MCF 10A (cell line): Measurements from ENCODE around the gene SRGAP3. TPM values are rescaled to one million over a fixed set of nuclear protein-coding genes. Genes with fewer than 3 reads are reported as not detected.

ENCODE experiments used
- BruUV-seq: library from RNA; stranded (reverse); fragments of 400-500 nt; replicated peaks from 2 replicates; lab custom pipeline; 2021; lab: Mats Ljungman, UMichigan
- CTCF ChIA-PET: fragments of 300-600 bp; sonication (Branson Sonifier 250); formaldehyde crosslinking; extraction: SDS; loops from one replicate; lab custom pipeline; 2021; ENCODE audit warnings: antibody characterized with exemption, inconsistent platforms; lab: Yijun Ruan, JAX
- POLR2A ChIA-PET: fragments of 300-600, 350-650 bp; sonication (Branson Sonifier 250); formaldehyde crosslinking; extraction: SDS; loops from one replicate; lab custom pipeline; 2020; ENCODE audit warnings: antibody characterized with exemption, inconsistent platforms; lab: Yijun Ruan, JAX
- DNase-seq: peaks from one replicate; pipeline ENCODE4 v3.0.0-alpha.2; 2018; ENCODE audit not compliant: unreplicated experiment
- H3K27ac Mint-ChIP-seq: one replicate; pipeline ENCODE4 v1.8.0; 2022; ENCODE audit warnings: mild to moderate bottlenecking, low read depth, mixed read lengths; ENCODE audit not compliant: unreplicated experiment
- H3K27me3 Mint-ChIP-seq: one replicate; pipeline ENCODE4 v1.8.0; 2022; ENCODE audit warnings: mixed read lengths; ENCODE audit not compliant: insufficient read depth, unreplicated experiment
- H3K36me3 Mint-ChIP-seq: one replicate; pipeline ENCODE4 v1.8.0; 2022; ENCODE audit warnings: mild to moderate bottlenecking, moderate library complexity, mixed read lengths; ENCODE audit not compliant: insufficient read depth, unreplicated experiment
- H3K4me1 Mint-ChIP-seq: one replicate; pipeline ENCODE4 v1.8.0; 2022; ENCODE audit warnings: mixed read lengths; ENCODE audit not compliant: insufficient read depth, unreplicated experiment
- H3K4me3 Mint-ChIP-seq: one replicate; pipeline ENCODE4 v1.8.0; 2022; ENCODE audit warnings: mild to moderate bottlenecking, moderate library complexity, mixed read lengths; ENCODE audit not compliant: unreplicated experiment
- H3K9me3 Mint-ChIP-seq: one replicate; pipeline ENCODE4 v1.8.0; 2022; ENCODE audit warnings: mixed read lengths; ENCODE audit not compliant: unreplicated experiment
- intact Hi-C: fragments of 100-400 bp; cut with micrococcal nuclease; formaldehyde crosslinking; loops from 2 replicates; pipeline ENCODE4 v1.14.1; 2022
- total RNA-seq: library from RNA; stranded (reverse); gene quantifications from 2 replicates; pipeline ENCODE4 v1.2.3, GENCODE V29; 2022
- TF ChIP-seq, protein P1 (sequence below): fragments of 200-600 bp; IDR thresholded peaks from one replicate; pipeline ENCODE4 v1.8.0; 2022; ENCODE audit warnings: antibody characterized with exemption, mild to moderate bottlenecking; ENCODE audit not compliant: unreplicated experiment

The SRGAP3 gene
- total RNA-seq, 1 experiment from 2014 or later: 19.8 TPM

DNA sequence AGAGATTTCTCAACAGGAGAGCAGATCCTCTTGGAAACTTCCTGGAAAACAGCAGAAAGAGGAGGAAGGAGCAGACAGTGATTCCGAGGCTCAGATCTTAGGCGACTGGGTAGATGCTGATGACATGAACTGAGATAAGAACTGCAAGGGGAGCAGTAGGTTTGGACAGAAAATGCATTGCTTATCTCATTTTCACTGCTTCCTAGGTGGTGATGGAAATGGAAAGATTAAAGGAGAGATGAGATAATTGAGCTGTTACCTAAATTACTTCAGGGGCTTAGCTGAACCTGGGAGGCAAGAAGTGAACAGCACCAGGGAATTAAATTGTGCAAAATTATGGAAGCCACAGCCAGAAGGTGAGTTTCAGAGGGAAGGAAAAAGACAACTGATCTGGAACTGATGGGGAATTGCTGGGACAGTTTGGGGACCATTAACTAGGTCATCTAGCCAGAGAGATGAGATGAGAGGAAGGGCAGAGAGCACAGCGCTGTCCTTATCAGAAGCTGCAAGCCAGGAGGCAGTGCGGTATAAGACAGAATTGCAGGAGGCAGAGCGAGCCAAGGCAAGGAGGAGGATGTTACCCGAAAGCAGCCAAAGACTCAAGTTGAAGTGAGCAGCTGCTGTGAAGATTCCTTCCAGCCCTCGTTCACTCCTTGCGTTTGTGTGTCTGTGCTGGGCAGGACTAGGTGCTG is 140.4 kb downstream of the SRGAP3 start:
- no peak for DNase-seq
- ChIA-PET POLR2A (interaction anchor here (0.7 kb wide), 2 partner anchors 58 to 144 kb away, joined by 3 read pairs; no protein-coding TSS in a partner anchor), CTCF (interaction anchor here (0.6 kb wide), 2 partner anchors 24 to 176 kb away, joined by 3 to 5 read pairs; no protein-coding TSS in a partner anchor)
- intact Hi-C loops: no loop called here
- no TSS peak for BruUV-seq
- no peaks in the 10 kb centered on the region for H3K9me3 Mint-ChIP-seq
- peaks cover 11% of the 10 kb centered on the region for H3K36me3 Mint-ChIP-seq
- peaks cover 5% of the 10 kb centered on the region for H3K4me1 Mint-ChIP-seq
- H3K4me3 Mint-ChIP-seq: no peak overlapping the region
- H3K27me3 Mint-ChIP-seq: no peaks in the 10 kb centered on the region
- H3K27ac Mint-ChIP-seq: no peak overlapping the region
- TF ChIP-seq, protein P1, sequence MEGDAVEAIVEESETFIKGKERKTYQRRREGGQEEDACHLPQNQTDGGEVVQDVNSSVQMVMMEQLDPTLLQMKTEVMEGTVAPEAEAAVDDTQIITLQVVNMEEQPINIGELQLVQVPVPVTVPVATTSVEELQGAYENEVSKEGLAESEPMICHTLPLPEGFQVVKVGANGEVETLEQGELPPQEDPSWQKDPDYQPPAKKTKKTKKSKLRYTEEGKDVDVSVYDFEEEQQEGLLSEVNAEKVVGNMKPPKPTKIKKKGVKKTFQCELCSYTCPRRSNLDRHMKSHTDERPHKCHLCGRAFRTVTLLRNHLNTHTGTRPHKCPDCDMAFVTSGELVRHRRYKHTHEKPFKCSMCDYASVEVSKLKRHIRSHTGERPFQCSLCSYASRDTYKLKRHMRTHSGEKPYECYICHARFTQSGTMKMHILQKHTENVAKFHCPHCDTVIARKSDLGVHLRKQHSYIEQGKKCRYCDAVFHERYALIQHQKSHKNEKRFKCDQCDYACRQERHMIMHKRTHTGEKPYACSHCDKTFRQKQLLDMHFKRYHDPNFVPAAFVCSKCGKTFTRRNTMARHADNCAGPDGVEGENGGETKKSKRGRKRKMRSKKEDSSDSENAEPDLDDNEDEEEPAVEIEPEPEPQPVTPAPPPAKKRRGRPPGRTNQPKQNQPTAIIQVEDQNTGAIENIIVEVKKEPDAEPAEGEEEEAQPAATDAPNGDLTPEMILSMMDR: no peak

DNA sequence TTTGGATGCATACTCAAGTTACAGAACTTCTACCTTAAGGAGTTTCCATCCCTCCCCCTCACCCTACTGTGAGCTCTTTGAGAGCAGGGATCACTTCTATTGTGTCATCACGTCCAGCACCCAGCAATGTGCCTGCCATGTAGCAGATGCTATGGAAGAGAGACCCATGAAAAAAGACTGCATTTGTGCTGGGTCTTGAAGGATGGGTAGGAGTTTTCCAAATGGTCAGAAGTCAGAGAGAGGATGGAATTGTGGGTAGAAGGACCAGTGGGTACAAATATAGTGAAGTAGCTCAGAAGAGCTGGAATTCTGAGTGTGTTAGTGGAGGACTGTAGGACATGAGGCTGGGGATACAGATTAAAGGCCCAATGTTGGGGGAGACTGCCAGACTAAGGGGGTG is 141.7 kb downstream of the SRGAP3 start:
- Mint-ChIP-seq H3K4me3 (no peak overlapping the region), H3K27me3 (no peaks in the 10 kb centered on the region), H3K4me1 (peaks cover 5% of the 10 kb centered on the region), H3K27ac (no peak overlapping the region), H3K9me3 (no peaks in the 10 kb centered on the region), H3K36me3 (peaks cover 14% of the 10 kb centered on the region)
- TF ChIP-seq, protein P1: no peak
- ChIA-PET POLR2A (no interaction called here), CTCF (interaction anchor here (0.7 kb wide), 1 partner anchor 104 kb away, joined by 3 read pairs; no protein-coding TSS in a partner anchor)
- DNase-seq: no peak
- BruUV-seq: no TSS peak
- intact Hi-C loops: no loop called here

DNA sequence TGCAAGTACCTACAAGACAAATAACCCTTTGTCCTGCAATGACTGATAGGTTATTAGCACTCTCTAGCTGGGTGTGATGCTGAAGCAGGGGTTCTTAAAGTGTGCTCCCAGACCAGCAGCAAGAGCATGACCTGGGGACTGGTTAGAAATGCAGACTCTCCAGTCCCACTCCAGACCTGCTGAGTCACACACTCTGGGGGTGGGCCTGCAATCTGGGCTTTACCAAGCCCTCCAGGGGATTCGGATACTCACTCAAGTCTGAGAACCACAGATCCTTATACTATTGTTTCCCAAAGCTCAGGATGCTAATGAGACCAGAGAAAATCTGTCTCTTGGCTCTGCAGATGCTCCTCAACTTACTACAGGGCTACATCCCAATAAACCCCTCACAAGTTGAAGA is 144.0 kb downstream of the SRGAP3 start:
- H3K4me3 Mint-ChIP-seq: no peak overlapping the region
- TF ChIP-seq, protein P1: no peak
- H3K27me3 Mint-ChIP-seq: no peaks in the 10 kb centered on the region
- CTCF ChIA-PET: no interaction called here
- intact Hi-C loops: no loop called here
- H3K36me3 Mint-ChIP-seq: peaks cover 9% of the 10 kb centered on the region
- BruUV-seq: no TSS peak
- no peak overlapping the region for H3K27ac Mint-ChIP-seq
- DNase-seq: no peak
- no peaks in the 10 kb centered on the region for H3K4me1 Mint-ChIP-seq
- H3K9me3 Mint-ChIP-seq: no peaks in the 10 kb centered on the region
- POLR2A ChIA-PET: interaction anchor here (0.7 to 0.8 kb wide), 3 partner anchors 15 to 1913 kb away, joined by 3 read pairs; no protein-coding TSS in a partner anchor

DNA sequence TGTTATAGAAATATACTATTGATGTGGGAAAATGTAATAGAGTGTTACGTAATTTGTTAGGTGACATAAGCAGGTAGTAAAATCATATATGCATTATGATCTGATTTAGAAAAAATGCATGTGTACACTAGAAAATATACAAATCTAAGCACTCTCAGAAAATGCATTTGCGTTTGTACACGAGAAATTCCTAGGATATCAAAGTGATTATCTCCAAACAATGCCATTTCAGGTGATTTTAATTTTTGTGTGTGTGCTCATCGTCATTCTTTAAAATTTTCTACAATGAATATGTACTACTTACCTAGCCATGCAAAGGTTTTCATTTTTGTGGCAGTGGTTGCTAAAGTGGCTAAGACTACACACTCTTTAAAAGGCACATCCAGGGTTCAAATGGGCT is 145.3 kb downstream of the SRGAP3 start:
- BruUV-seq: no TSS peak
- intact Hi-C loops: no loop called here
- TF ChIP-seq, protein P1: no peak
- no peaks in the 10 kb centered on the region for H3K9me3 Mint-ChIP-seq
- CTCF ChIA-PET: interaction anchor here (0.7 kb wide), 1 partner anchor 166 kb away, joined by 3 read pairs; no protein-coding TSS in a partner anchor
- no peaks in the 10 kb centered on the region for H3K4me1 Mint-ChIP-seq
- H3K27me3 Mint-ChIP-seq: no peaks in the 10 kb centered on the region
- peaks cover 15% of the 10 kb centered on the region for H3K36me3 Mint-ChIP-seq
- no peak for DNase-seq
- no peak overlapping the region for H3K4me3 Mint-ChIP-seq
- POLR2A ChIA-PET: no interaction called here
- H3K27ac Mint-ChIP-seq: no peak overlapping the region
